Calu3 (cell line): Measurements from ENCODE around the gene LSM14A. TPM values are rescaled to one million over a fixed set of nuclear protein-coding genes. Genes with fewer than 3 reads are reported as not detected.
"Not testable (repeated sequence)": the region's sequence is repeated elsewhere in the genome, so short reads cannot be mapped to it uniquely, and the experiment has no call there.

Experiments
- BruUV-seq: library from RNA; stranded (reverse); fragments of 400-500 nt; replicated peaks from 2 replicates; lab custom pipeline; 2021; lab: Mats Ljungman, UMichigan
- CTCF ChIA-PET: fragments of 300-600 bp; sonication (Branson Sonifier 250); formaldehyde crosslinking; loops from one replicate; lab custom pipeline; 2022; ENCODE audit warnings: antibody characterized with exemption; lab: Charles Lee
- DNase-seq: peaks from one replicate; pipeline ENCODE4 v3.0.0; 2022
- H3K27ac Mint-ChIP-seq: one replicate; pipeline ENCODE4 v1.8.0; 2022; ENCODE audit warnings: mixed read lengths; ENCODE audit not compliant: unreplicated experiment
- H3K27me3 Mint-ChIP-seq: one replicate; pipeline ENCODE4 v1.8.0; 2022; ENCODE audit warnings: mixed read lengths; ENCODE audit not compliant: unreplicated experiment
- H3K36me3 Mint-ChIP-seq: one replicate; pipeline ENCODE4 v1.8.0; 2022; ENCODE audit warnings: mild to moderate bottlenecking, moderate library complexity, mixed read lengths; ENCODE audit not compliant: insufficient read depth, unreplicated experiment
- H3K4me1 Mint-ChIP-seq: one replicate; pipeline ENCODE4 v1.8.0; 2022; ENCODE audit warnings: mild to moderate bottlenecking, low read depth, mixed read lengths; ENCODE audit not compliant: unreplicated experiment
- H3K4me3 Mint-ChIP-seq: one replicate; pipeline ENCODE4 v1.8.0; 2022; ENCODE audit warnings: mild to moderate bottlenecking, low read depth, moderate library complexity, mixed read lengths; ENCODE audit not compliant: unreplicated experiment
- H3K9me3 Mint-ChIP-seq: one replicate; pipeline ENCODE4 v1.8.0; 2022; ENCODE audit warnings: low read depth, mixed read lengths; ENCODE audit not compliant: unreplicated experiment
- intact Hi-C: fragments of 100-400 bp; cut with micrococcal nuclease; formaldehyde crosslinking; loops from one replicate; pipeline ENCODE4 v1.10.0; 2022; ENCODE audit not compliant: unreplicated experiment
- total RNA-seq: library from RNA; stranded (reverse); gene quantifications from 2 replicates; pipeline ENCODE4 v1.2.3, GENCODE V29; 2022
- TF ChIP-seq, protein P1 (sequence below): fragments of 200-600 bp; IDR thresholded peaks from one replicate; pipeline ENCODE4 v1.8.0; 2022; ENCODE audit warnings: antibody characterized with exemption; ENCODE audit not compliant: unreplicated experiment

The LSM14A gene
- total RNA-seq, 1 experiment from 2014 or later: 131 TPM

DNA sequence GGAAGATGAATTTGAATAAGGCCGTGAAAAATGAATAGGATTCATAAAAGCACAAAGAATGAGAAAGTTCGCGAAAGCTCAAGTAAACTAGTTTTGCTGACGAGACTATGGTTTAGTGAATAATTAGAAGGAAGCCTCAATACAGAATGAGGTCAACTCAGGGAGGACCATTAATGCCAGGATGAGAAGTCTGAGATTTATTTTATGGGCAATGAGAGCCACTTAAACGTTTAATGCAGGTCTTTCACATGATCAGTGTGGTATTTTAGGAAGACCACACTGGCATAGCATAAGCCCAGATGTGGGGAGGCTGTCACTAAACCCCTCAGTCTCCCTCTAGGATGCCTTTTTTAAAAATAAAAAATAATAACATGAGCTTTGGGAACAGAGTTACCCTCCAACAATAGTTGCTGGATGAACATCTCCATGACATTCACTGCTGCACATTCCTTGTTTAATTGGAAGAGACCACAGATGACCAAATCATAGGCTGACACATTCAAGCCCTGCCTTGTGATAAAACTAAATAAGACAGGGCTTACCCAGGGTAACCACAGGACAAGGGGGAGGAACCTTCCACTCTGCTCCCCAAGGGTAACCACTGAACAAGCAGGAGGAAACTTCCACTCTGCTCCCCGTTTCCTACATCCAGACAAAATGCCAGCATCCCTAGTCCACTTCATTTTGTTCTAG lies 43.6 kb upstream of the LSM14A start:
- no peak overlapping the region for H3K27ac Mint-ChIP-seq
- H3K27me3 Mint-ChIP-seq: peaks cover 29% of the 10 kb centered on the region
- intact Hi-C loops: no loop called here
- TF ChIP-seq, protein P1, sequence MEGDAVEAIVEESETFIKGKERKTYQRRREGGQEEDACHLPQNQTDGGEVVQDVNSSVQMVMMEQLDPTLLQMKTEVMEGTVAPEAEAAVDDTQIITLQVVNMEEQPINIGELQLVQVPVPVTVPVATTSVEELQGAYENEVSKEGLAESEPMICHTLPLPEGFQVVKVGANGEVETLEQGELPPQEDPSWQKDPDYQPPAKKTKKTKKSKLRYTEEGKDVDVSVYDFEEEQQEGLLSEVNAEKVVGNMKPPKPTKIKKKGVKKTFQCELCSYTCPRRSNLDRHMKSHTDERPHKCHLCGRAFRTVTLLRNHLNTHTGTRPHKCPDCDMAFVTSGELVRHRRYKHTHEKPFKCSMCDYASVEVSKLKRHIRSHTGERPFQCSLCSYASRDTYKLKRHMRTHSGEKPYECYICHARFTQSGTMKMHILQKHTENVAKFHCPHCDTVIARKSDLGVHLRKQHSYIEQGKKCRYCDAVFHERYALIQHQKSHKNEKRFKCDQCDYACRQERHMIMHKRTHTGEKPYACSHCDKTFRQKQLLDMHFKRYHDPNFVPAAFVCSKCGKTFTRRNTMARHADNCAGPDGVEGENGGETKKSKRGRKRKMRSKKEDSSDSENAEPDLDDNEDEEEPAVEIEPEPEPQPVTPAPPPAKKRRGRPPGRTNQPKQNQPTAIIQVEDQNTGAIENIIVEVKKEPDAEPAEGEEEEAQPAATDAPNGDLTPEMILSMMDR: no peak
- peaks cover 1% of the 10 kb centered on the region for H3K36me3 Mint-ChIP-seq
- H3K4me3 Mint-ChIP-seq: no peak overlapping the region
- no peaks in the 10 kb centered on the region for H3K4me1 Mint-ChIP-seq
- peaks cover 5% of the 10 kb centered on the region for H3K9me3 Mint-ChIP-seq
- no peak for DNase-seq
- CTCF ChIA-PET: interaction anchor here (0.7 kb wide), 1 partner anchor 827 kb away, joined by 3 read pairs; no protein-coding TSS in a partner anchor
- BruUV-seq: no TSS peak

DNA sequence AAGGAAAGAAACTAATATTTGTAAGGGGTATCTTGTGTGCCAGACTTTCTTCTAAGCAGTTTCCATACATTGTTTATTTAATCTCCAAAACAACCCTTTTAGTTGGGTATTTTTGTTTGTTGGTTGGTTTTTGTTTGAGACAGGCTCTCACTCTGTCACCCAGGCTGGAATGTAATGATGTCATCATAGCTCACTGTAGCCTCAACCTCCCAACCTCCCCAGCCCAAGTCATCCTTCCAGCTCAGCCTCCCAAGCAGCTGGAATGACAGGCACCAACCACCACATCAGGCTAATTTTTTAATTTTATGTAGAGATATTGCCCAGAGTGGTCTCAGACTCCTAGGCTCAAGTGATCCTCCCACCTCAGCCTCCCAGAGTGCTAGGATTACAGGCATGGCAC lies 41.2 kb upstream of the LSM14A start:
- Mint-ChIP-seq H3K4me1 (no peaks in the 10 kb centered on the region), H3K27ac (no peak overlapping the region), H3K27me3 (peaks cover 13% of the 10 kb centered on the region), H3K9me3 (no peaks in the 10 kb centered on the region), H3K36me3 (peaks cover 17% of the 10 kb centered on the region), H3K4me3 (no peak overlapping the region)
- no peak for DNase-seq
- BruUV-seq: no TSS peak
- TF ChIP-seq, protein P1: no peak
- intact Hi-C loops: no loop called here
- CTCF ChIA-PET: no interaction called here

DNA sequence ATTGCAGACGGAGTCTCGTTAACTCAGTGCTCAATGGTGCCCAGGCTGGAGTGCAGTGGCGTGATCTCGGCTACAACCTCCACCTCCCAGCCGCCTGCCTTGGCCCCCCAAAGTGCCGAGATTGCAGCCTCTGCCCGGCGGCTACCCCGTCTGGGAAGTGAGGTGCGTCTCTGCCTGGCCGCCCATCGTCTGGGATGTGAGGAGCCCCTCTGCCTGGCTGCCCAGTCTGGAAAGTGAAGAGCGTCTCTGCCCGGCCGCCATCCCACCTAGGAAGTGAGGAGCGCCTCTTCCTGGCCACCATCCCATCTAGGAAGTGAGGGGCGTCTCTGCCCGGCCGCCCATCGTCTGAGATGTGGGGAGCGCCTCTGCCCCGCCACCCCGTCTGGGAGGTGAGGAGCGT lies 40.2 kb upstream of the LSM14A start:
- DNase-seq, BruUV-seq, intact Hi-C loops, H3K9me3 Mint-ChIP-seq, H3K4me1 Mint-ChIP-seq, H3K4me3 Mint-ChIP-seq, H3K27ac Mint-ChIP-seq, CTCF ChIA-PET: not testable (repeated sequence)
- Mint-ChIP-seq H3K36me3 (peaks cover 17% of the 10 kb centered on the region), H3K27me3 (peaks cover 13% of the 10 kb centered on the region)

DNA sequence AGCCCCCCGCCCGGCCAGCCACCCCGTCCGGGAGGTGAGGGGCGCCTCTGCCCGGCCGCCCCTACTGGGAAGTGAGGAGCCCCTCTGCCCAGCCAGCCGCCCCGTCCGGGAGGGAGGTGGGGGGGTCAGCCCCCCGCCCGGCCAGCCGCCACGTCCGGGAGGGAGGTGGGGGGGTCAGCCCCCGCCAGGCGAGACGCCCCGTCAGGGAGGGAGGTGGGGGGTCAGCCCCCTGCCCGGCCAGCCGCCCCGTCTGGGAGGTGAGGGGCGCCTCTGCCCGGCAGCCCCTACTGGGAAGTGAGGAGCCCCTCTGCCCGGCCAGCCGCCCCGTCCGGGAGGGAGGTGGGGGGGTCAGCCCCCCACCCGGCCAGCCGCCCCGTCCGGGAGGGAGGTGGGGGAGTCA lies 39.6 kb upstream of the LSM14A start:
- H3K9me3 Mint-ChIP-seq, H3K4me1 Mint-ChIP-seq, DNase-seq, intact Hi-C loops, H3K27ac Mint-ChIP-seq, CTCF ChIA-PET, BruUV-seq, H3K4me3 Mint-ChIP-seq: not testable (repeated sequence)
- H3K27me3 Mint-ChIP-seq: peaks cover 13% of the 10 kb centered on the region
- peaks cover 17% of the 10 kb centered on the region for H3K36me3 Mint-ChIP-seq

DNA sequence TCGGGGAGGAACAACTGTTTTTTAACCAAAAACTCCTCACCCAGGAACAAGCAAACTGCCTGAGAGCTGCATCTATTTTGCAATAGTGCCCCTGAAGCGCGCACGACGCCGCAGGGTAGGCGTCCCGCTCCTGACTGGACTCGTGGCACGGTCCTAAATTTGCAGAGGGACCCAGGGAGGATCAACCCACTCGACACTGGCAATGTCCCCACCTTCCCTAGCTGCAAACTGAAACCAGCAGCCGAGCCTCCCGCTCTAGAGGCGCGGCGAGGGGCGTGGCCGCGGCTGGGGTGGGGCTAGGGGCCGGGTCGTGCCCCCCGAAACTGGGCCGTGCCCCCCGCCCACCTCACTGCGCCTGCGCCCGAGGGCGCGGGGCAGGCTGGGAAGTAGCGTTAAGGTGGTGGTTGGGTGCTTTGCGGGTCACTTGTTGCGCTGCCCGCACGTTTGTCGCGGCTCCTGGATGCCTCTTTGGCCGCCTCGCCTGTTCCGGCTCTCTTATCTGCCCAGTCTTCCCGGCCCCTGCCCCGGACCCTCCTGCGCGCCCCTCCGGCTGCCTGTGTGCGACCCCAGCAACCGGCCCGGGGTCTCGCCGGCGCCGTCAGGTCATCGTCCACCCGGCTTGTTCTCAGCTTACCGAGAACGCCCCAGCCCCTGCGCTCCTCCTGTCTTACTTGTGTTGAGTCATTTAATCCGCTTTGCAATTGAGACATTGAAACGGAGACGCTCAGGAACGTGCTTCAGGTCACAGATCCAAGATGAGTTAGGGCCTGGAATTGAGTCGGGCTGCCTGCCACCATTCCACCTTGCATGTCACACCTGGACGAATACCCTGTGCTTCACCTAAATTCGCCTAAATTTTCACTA lies 37.9 kb upstream of the LSM14A start:
- CTCF ChIA-PET: interaction anchor here (1.5 kb wide), 1 partner anchor 92 kb away, joined by 4 read pairs; no protein-coding TSS in a partner anchor
- H3K4me3 Mint-ChIP-seq: peak overlapping the region; percentile 97
- intact Hi-C loops: no loop called here
- peaks cover 17% of the 10 kb centered on the region for H3K36me3 Mint-ChIP-seq
- no peaks in the 10 kb centered on the region for H3K9me3 Mint-ChIP-seq
- TSS peak; percentile 96 for BruUV-seq
- H3K27me3 Mint-ChIP-seq: peaks cover 12% of the 10 kb centered on the region
- TF ChIP-seq, protein P1: no peak
- H3K4me1 Mint-ChIP-seq: no peaks in the 10 kb centered on the region
- peak overlapping the region; percentile 79 for H3K27ac Mint-ChIP-seq
- peak; percentile 87 for DNase-seq
